OCI-LY3 (cell line): ENCODE measurements around the gene PKP4.
"Not testable (repeated sequence)": the region's sequence is repeated elsewhere in the genome, so short reads cannot be mapped to it uniquely, and the experiment has no call there.

Experiments
- H2AFZ ChIP-seq: fragments of 200-600, 300-600 bp; shearing (Covaris generic); 2 replicates; pipeline ENCODE4 v1.6.0; 2014; ENCODE audit warnings: antibody characterized with exemption, low read depth, low read length
- H3K27ac ChIP-seq: fragments of 200-600, 300-600 bp; sonication (generic); 2 replicates; pipeline ENCODE4 v1.5.1; 2014; ENCODE audit warnings: mild to moderate bottlenecking, low read length, moderate library complexity, mixed read lengths
- H3K27me3 ChIP-seq: fragments of 200-600, 300-600 bp; sonication (generic); 2 replicates; pipeline ENCODE4 v1.6.1; 2014; ENCODE audit warnings: low read depth, low read length, mixed read lengths
- H3K36me3 ChIP-seq: fragments of 200-600, 300-600 bp; sonication (generic); replicated peaks from 2 replicates; pipeline ENCODE3; 2014; ENCODE audit warnings: low read depth, low read length, mixed read lengths
- H3K4me1 ChIP-seq: fragments of 300-600, 200-600 bp; sonication (generic); 2 replicates; pipeline ENCODE4 v1.6.1; 2014; ENCODE audit warnings: low read length, mixed read lengths
- H3K4me2 ChIP-seq: fragments of 200-600, 300-600 bp; sonication (generic); 2 replicates; pipeline ENCODE4 v1.6.1; 2014; ENCODE audit warnings: low read length, mixed read lengths
- H3K4me3 ChIP-seq: fragments of 300-600, 200-600 bp; sonication (generic); 2 replicates; pipeline ENCODE4 v1.5.1; 2014; ENCODE audit warnings: antibody characterized with exemption, mild to moderate bottlenecking, low read length, moderate library complexity
- H3K79me2 ChIP-seq: fragments of 300-600, 200-600 bp; shearing (Covaris generic); 2 replicates; pipeline ENCODE4 v1.6.1; 2014; ENCODE audit warnings: mild to moderate bottlenecking, low read length, mixed read lengths
- H3K9ac ChIP-seq: fragments of 300-600, 200-600 bp; shearing (Covaris generic); 2 replicates; pipeline ENCODE4 v1.6.0; 2014; ENCODE audit warnings: mild to moderate bottlenecking, low read length, moderate library complexity
- H3K9me3 ChIP-seq: fragments of 200-600, 300-600 bp; shearing (Covaris generic); 2 replicates; pipeline ENCODE4 v1.6.1; 2014; ENCODE audit warnings: low read length, mixed read lengths; ENCODE audit not compliant: insufficient read depth
- H4K20me1 ChIP-seq: fragments of 200-600, 300-600 bp; sonication (generic); 2 replicates; pipeline ENCODE4 v1.6.1; 2016; ENCODE audit warnings: low read length, mixed read lengths; ENCODE audit not compliant: insufficient read depth
- CTCF ChIP-seq: fragments of 200-600, 300-600 bp; sonication (generic); IDR thresholded peaks from 2 replicates; pipeline ENCODE4 v1.5.1; 2014; ENCODE audit warnings: antibody characterized with exemption, low read length, low read depth
- EZH2phosphoT487 ChIP-seq: fragments of 200-600 bp; shearing (Covaris generic); IDR thresholded peaks from 2 replicates; pipeline ENCODE4 v1.6.1; 2018; ENCODE audit warnings: antibody characterized with exemption, mixed run types, low read depth

PKP4 gene

GRCh38 chr2:158412206-158412605, 44.5 kb upstream of the PKP4 start:
- Histone ChIP-seq H3K79me2 (no peaks in the 10 kb centered on the region), H3K4me3 (no peak overlapping the region), H3K36me3 (no peaks in the 10 kb centered on the region), H3K4me2 (no peak overlapping the region), H3K9ac (no peak overlapping the region), H3K4me1 (no peaks in the 10 kb centered on the region), H3K27me3 (no peaks in the 10 kb centered on the region), H3K27ac (no peak overlapping the region), H2AFZ (no peak overlapping the region), H3K9me3 (peaks cover 3% of the 10 kb centered on the region; the same call in 1 of the 2 replicates), H4K20me1 (no peaks in the 10 kb centered on the region)
- TF ChIP-seq CTCF (no peak), EZH2phosphoT487 (no peak)

- Histone ChIP-seq H2AFZ (no peak overlapping the region), H3K36me3 (no peaks in the 10 kb centered on the region), H3K79me2 (no peaks in the 10 kb centered on the region), H3K4me2 (no peak overlapping the region), H3K4me3 (no peak overlapping the region), H3K9me3 (peaks cover 3% of the 10 kb centered on the region; the same call in 1 of the 2 replicates), H3K27me3 (no peaks in the 10 kb centered on the region), H3K27ac (no peak overlapping the region), H4K20me1 (no peaks in the 10 kb centered on the region), H3K4me1 (no peaks in the 10 kb centered on the region), H3K9ac (no peak overlapping the region)
- TF ChIP-seq CTCF = no peak
- TF ChIP-seq EZH2phosphoT487 = no peak
These were observed 43.2 kb upstream of the PKP4 start for GRCh38 chr2:158413581-158413980.

GRCh38 chr2:158414538-158414937, 42.2 kb upstream of the PKP4 start:
- no peaks in the 10 kb centered on the region for H4K20me1 ChIP-seq
- no peak for TF ChIP-seq CTCF
- TF ChIP-seq EZH2phosphoT487 = no peak
- no peaks in the 10 kb centered on the region for H3K27me3 ChIP-seq
- no peaks in the 10 kb centered on the region for H3K4me1 ChIP-seq
- no peak overlapping the region for H3K9ac ChIP-seq
- no peaks in the 10 kb centered on the region for H3K36me3 ChIP-seq
- H2AFZ ChIP-seq = no peak overlapping the region
- no peak overlapping the region for H3K4me2 ChIP-seq
- peaks cover 3% of the 10 kb centered on the region; the same call in 1 of the 2 replicates for H3K9me3 ChIP-seq
- H3K27ac ChIP-seq = no peak overlapping the region
- H3K4me3 ChIP-seq = no peak overlapping the region
- no peaks in the 10 kb centered on the region for H3K79me2 ChIP-seq

- no peaks in the 10 kb centered on the region for H3K36me3 ChIP-seq
- no peaks in the 10 kb centered on the region for H3K27me3 ChIP-seq
- no peak overlapping the region for H3K4me2 ChIP-seq
- H4K20me1 ChIP-seq = no peaks in the 10 kb centered on the region
- H3K4me1 ChIP-seq = no peaks in the 10 kb centered on the region
- no peak overlapping the region for H3K9ac ChIP-seq
- no peak overlapping the region for H2AFZ ChIP-seq
- H3K9me3 ChIP-seq = no peaks in the 10 kb centered on the region
- TF ChIP-seq EZH2phosphoT487 = no peak
- no peak for TF ChIP-seq CTCF
- no peaks in the 10 kb centered on the region for H3K79me2 ChIP-seq
- H3K4me3 ChIP-seq = no peak overlapping the region
- H3K27ac ChIP-seq = no peak overlapping the region
These were observed 24.6 kb upstream of the PKP4 start for GRCh38 chr2:158432117-158432516.

GRCh38 chr2:158433716-158434115, 23.0 kb upstream of the PKP4 start:
- H4K20me1 ChIP-seq, H3K4me2 ChIP-seq, H3K36me3 ChIP-seq, H3K27me3 ChIP-seq, H2AFZ ChIP-seq, H3K27ac ChIP-seq, H3K9me3 ChIP-seq, H3K4me1 ChIP-seq, H3K9ac ChIP-seq, H3K79me2 ChIP-seq, H3K4me3 ChIP-seq: not testable (repeated sequence)

GRCh38 chr2:158439062-158439461, 17.7 kb upstream of the PKP4 start:
- H3K79me2 ChIP-seq, H3K4me1 ChIP-seq, H2AFZ ChIP-seq, H3K9me3 ChIP-seq, H3K4me2 ChIP-seq, H3K27ac ChIP-seq, H3K9ac ChIP-seq, H3K4me3 ChIP-seq, H3K27me3 ChIP-seq, H3K36me3 ChIP-seq, H4K20me1 ChIP-seq: not testable (repeated sequence)
